Astrocyte of the spinal cord (primary cell): ENCODE measurements around the gene ZNF335.
"Not testable (repeated sequence)": the region's sequence is repeated elsewhere in the genome, so short reads cannot be mapped to it uniquely, and the experiment has no call there.

Experiments used
- DNase-seq: peaks from one replicate; pipeline ENCODE4 v3.0.0; 2011; ENCODE audit warnings: low read depth, low spot score
- H3K4me3 ChIP-seq: 2 replicates; pipeline ENCODE4 v1.5.1; 2011; ENCODE audit warnings: low read depth, mild to moderate bottlenecking, low read length, moderate library complexity
- CTCF ChIP-seq: IDR thresholded peaks from 2 replicates; pipeline ENCODE4 v1.5.1; 2012; ENCODE audit warnings: low read depth, mild to moderate bottlenecking, low read length, inconsistent platforms
- in situ Hi-C: cut with HindIII; loops from 2 replicates; pipeline ENCODE4 v1.10.0; 2017; ENCODE audit warnings: low sequenced_read_pairs

Gene ZNF335

GRCh38 chr20:45958593-45958992 is 13.4 kb downstream of the ZNF335 start:
- in situ Hi-C loops, result no loop called here
- no peak for TF ChIP-seq CTCF
- no peak for DNase-seq

GRCh38 chr20:45957021-45957941 is 14.7 kb downstream of the ZNF335 start:
- H3K4me3 ChIP-seq, result no peak overlapping the region
- in situ Hi-C loops, result no loop called here
- no peak for DNase-seq
- TF ChIP-seq CTCF, result no peak

More at GRCh38 chr20:45958593-45958992, 13.4 kb downstream of the ZNF335 start:
- H3K4me3 ChIP-seq, result no peak overlapping the region

- DNase-seq, in situ Hi-C loops, H3K4me3 ChIP-seq: not testable (repeated sequence)
Observed at GRCh38 chr20:45956326-45956725, 15.7 kb downstream of the ZNF335 start.

- DNase-seq, result no peak
- no peak overlapping the region for H3K4me3 ChIP-seq
- in situ Hi-C loops, result no loop called here
- TF ChIP-seq CTCF, result no peak
Observed at GRCh38 chr20:45953672-45954071, 18.3 kb downstream of the ZNF335 start.

GRCh38 chr20:45952861-45953260 is 19.1 kb downstream of the ZNF335 start:
- in situ Hi-C loops, result no loop called here
- TF ChIP-seq CTCF, result no peak
- no peak overlapping the region for H3K4me3 ChIP-seq
- no peak for DNase-seq

- in situ Hi-C loops, result no loop called here
- no peak overlapping the region for H3K4me3 ChIP-seq
- no peak for TF ChIP-seq CTCF
- no peak for DNase-seq
Observed at GRCh38 chr20:45951925-45952834, 19.8 kb downstream of the ZNF335 start.

GRCh38 chr20:45950330-45950646 is 21.7 kb downstream of the ZNF335 start:
- no peak overlapping the region for H3K4me3 ChIP-seq
- in situ Hi-C loops, result no loop called here
- no peak for DNase-seq
- no peak for TF ChIP-seq CTCF
